Erythroblast (primary cell): ENCODE measurements around the gene FLAD1.

Experiments
- GATA1 ChIP-seq: IDR thresholded peaks from 2 replicates; pipeline ENCODE4 v1.6.1; 2011; ENCODE audit warnings: low read depth, mild to moderate bottlenecking, control low read depth, low read length, moderate library complexity
- POLR2A ChIP-seq: IDR thresholded peaks from 2 replicates; pipeline ENCODE4 v1.6.1; 2011; ENCODE audit warnings: mild to moderate bottlenecking, low read length

DNA sequence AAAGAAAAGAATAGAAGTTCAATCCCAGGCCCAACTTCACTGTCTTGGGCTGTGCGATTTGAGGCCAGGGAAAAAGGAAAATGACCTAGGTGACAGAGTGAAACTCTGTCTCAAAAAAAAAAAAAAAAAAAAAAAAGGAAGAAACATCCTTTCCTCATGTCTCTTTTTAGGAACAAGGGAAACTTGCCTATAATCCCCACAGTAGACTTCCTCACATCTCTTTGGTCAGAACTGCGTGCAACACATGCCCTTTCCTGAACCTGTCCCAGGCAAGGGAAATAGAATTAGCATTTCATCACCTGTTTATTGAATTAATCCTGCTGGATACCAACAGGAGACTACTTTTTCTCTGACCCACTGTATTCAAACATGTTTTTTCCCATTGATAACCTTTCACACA, 52.8 kb downstream of the FLAD1 start:
- TF ChIP-seq POLR2A (no peak), GATA1 (no peak)
